PC-9 (cell line): ENCODE results near the gene BRAF. TPM values are rescaled to one million over a fixed set of nuclear protein-coding genes. Genes with fewer than 3 reads are reported as not detected.

Experiments
- BruUV-seq: library from RNA; stranded (reverse); fragments of 400-500 nt; replicated peaks from 2 replicates; lab custom pipeline; 2021; lab: Mats Ljungman, UMichigan
- CTCF ChIA-PET: fragments of 300-600 bp; sonication (Branson Sonifier 250); formaldehyde crosslinking; loops from one replicate; lab custom pipeline; 2022; ENCODE audit warnings: antibody characterized with exemption; lab: Charles Lee
- POLR2A ChIA-PET: fragments of 300-600 bp; sonication (Branson Sonifier 250); formaldehyde crosslinking; loops from one replicate; lab custom pipeline; 2022; ENCODE audit warnings: antibody characterized with exemption; ENCODE audit not compliant: unreplicated experiment; lab: Charles Lee
- DNase-seq, 2 experiments: peaks; one replicate each; pipeline versions ENCODE4 v3.0.0 to v3.0.0-alpha.2; 2015 to 2022; ENCODE audit warnings: mixed read lengths in 1 of 2
- H2AFZ ChIP-seq: fragments of 200-600 bp; sonication (generic); 2 replicates; pipeline ENCODE4 v1.8.1; 2017; ENCODE audit warnings: antibody characterized with exemption
- H3F3A ChIP-seq: fragments of 200-600 bp; sonication (generic); 2 replicates; pipeline ENCODE4 v1.8.1; 2017; ENCODE audit warnings: antibody characterized with exemption, mild to moderate bottlenecking, low read depth; ENCODE audit not compliant: insufficient read depth
- H3K27ac ChIP-seq: fragments of 200-600 bp; sonication (generic); 2 replicates; pipeline ENCODE4 v1.6.1; 2016; ENCODE audit warnings: mixed run types
- H3K27me3 ChIP-seq: fragments of 200-600 bp; sonication (generic); 2 replicates; pipeline ENCODE4 v1.6.1; 2016; ENCODE audit warnings: low read depth, mixed run types; ENCODE audit not compliant: insufficient read depth
- H3K36me3 ChIP-seq: fragments of 200-600 bp; sonication (generic); 2 replicates; pipeline ENCODE4 v1.6.1; 2016; ENCODE audit warnings: low read depth, mixed run types
- H3K4me1 ChIP-seq: fragments of 200-600 bp; sonication (generic); replicated peaks from 2 replicates; pipeline ENCODE4 v1.6.1; 2016; ENCODE audit warnings: mixed run types; ENCODE audit not compliant: insufficient read depth
- H3K4me2 ChIP-seq: fragments of 200-600 bp; sonication (generic); 2 replicates; pipeline ENCODE4 v1.6.1; 2017; ENCODE audit warnings: mixed run types
- H3K4me3 ChIP-seq: fragments of 200-600 bp; sonication (generic); 2 replicates; pipeline ENCODE4 v1.6.1; 2016; ENCODE audit warnings: mixed run types
- H3K79me2 ChIP-seq: fragments of 200-600 bp; sonication (generic); 2 replicates; pipeline ENCODE4 v1.6.1; 2017; ENCODE audit warnings: low read depth, mixed run types
- H3K9me2 ChIP-seq: fragments of 200-600 bp; sonication (generic); 2 replicates; pipeline ENCODE4 v1.8.1; 2017; ENCODE audit warnings: mild to moderate bottlenecking; ENCODE audit not compliant: insufficient read depth
- H3K9me3 ChIP-seq: fragments of 200-600 bp; sonication (generic); 2 replicates; pipeline ENCODE4 v1.8.1; 2016; ENCODE audit warnings: low read depth; ENCODE audit not compliant: insufficient read depth
- H4K20me1 ChIP-seq: fragments of 200-600 bp; sonication (generic); 2 replicates; pipeline ENCODE4 v1.8.1; 2017; ENCODE audit not compliant: insufficient read depth
- CTCF ChIP-seq: fragments of 200-600 bp; sonication (generic); conservative IDR thresholded peaks from 2 replicates; pipeline ENCODE4 v1.6.1; 2017; ENCODE audit warnings: mixed run types, antibody characterized with exemption, mild to moderate bottlenecking, moderate library complexity
- EZH2 ChIP-seq: fragments of 200-600 bp; sonication (generic); IDR thresholded peaks from 2 replicates; pipeline ENCODE4 v1.8.0; 2017; ENCODE audit warnings: antibody characterized with exemption, low read depth
- intact Hi-C: fragments of 100-400 bp; cut with micrococcal nuclease; formaldehyde crosslinking; loops from one replicate; pipeline ENCODE4 v1.10.0; 2022; ENCODE audit not compliant: unreplicated experiment
- total RNA-seq: library from RNA; stranded (reverse); gene quantifications from 2 replicates; pipeline ENCODE4 v1.2.3, GENCODE V29; 2021

Gene BRAF
- total RNA-seq, 1 experiment from 2014 or later = 56.9 TPM

DNA sequence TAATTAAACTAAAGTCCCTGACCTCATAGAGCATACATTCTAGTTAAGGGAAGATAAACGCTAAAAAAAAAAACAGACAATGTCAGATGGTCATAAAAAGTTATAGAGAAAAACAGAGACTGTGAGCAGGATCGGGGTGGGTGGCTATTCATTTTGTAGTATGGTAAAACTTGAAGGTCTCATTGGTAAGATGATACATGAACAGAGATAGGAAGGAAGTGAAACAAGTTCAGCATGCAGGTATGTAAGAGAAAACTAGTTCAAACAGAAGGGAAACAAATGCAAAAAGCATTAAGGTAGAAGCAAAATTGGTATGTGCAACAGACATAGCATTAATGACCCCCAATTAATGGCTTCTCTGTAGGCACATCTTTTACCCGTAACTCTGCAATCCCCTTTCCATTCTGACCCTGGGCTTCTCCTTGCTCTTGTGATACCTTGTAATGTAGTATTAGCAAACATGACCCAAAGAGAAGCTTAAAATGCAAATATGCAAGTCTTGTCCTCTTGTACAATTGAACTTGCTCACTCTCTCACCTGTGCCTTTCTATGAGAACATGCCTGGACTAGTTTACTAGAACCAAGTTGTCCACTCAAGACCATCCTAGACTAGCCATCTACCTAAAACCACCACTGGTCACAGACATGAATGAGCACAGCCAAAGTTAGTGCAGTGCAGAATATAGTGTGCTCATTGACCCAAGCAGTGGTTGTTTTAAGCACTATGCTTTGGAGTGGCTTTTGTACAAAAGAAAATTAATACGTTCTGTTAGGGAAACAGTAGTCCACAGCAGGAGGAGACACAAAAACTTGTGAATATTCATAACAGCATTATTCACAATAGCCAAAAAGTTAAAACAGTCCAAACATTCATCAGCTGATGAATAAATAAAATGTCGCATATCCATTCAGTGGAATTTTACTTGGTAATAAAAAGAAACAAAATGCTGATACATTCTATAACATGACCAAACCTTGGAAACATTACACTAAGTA, 57.0 kb downstream of the BRAF start:
- Histone ChIP-seq H3K4me2 (no peak overlapping the region), H3K27ac (no peak overlapping the region), H3K79me2 (peaks cover 45% of the 10 kb centered on the region; the same call in 1 of the 2 replicates), H3K9me3 (no peaks in the 10 kb centered on the region), H3K36me3 (no peaks in the 10 kb centered on the region), H2AFZ (no peak overlapping the region), H3K27me3 (no peaks in the 10 kb centered on the region), H3K4me1 (no peaks in the 10 kb centered on the region), H4K20me1 (0 out of 2 replicates have a peak, but pooled peaks cover 13% of the 10 kb centered on the region), H3F3A (no peaks in the 10 kb centered on the region), H3K4me3 (no peak overlapping the region), H3K9me2 (no peaks in the 10 kb centered on the region)
- DNase-seq = no peak
- BruUV-seq = no TSS peak
- TF ChIP-seq EZH2 = no peak
- TF ChIP-seq CTCF = no peak
- POLR2A ChIA-PET = no interaction called here
- intact Hi-C loops = no loop called here
- CTCF ChIA-PET = no interaction called here

GRCh38 chr7:140866926-140867325, 57.8 kb downstream of the BRAF start:
- no peak for DNase-seq
- no peaks in the 10 kb centered on the region for H3F3A ChIP-seq
- H3K79me2 ChIP-seq = peaks cover 44% of the 10 kb centered on the region
- H3K27me3 ChIP-seq = no peaks in the 10 kb centered on the region
- intact Hi-C loops = no loop called here
- no peak for TF ChIP-seq EZH2
- no peak for TF ChIP-seq CTCF
- H3K4me2 ChIP-seq = no peak overlapping the region
- H3K27ac ChIP-seq = no peak overlapping the region
- CTCF ChIA-PET = no interaction called here
- no TSS peak for BruUV-seq
- H3K9me3 ChIP-seq = no peaks in the 10 kb centered on the region
- POLR2A ChIA-PET = interaction anchor here (0.6 kb wide), 1 partner anchor 171 kb away, joined by 32 read pairs; no protein-coding TSS in a partner anchor
- no peaks in the 10 kb centered on the region for H3K4me1 ChIP-seq
- no peaks in the 10 kb centered on the region for H3K36me3 ChIP-seq
- H3K4me3 ChIP-seq = no peak overlapping the region
- H4K20me1 ChIP-seq = peaks cover 13% of the 10 kb centered on the region
- no peaks in the 10 kb centered on the region for H3K9me2 ChIP-seq
- H2AFZ ChIP-seq = no peak overlapping the region

DNA sequence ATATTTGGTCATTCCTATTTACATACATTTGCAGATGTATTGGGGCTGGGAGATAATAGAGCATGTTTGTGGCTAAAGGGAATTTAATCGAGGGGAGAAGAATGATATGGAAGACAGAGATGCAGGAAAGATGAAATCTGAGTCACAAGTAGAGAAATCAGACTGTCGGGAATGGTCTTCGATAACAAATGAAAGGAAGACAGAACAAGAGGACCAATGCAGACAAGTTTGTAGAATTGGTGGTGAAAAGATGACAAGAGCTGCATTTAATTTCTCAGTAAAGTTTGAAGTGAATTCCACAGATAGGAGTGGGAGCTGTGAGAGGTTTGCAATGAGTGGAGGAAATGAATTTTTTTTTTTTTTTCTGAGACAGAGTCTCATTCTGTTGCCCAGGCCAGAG, 60.0 kb downstream of the BRAF start:
- POLR2A ChIA-PET = interaction anchor here (0.6 kb wide), 1 partner anchor 9 kb away, joined by 6 read pairs; no protein-coding TSS in a partner anchor
- H3F3A ChIP-seq = no peaks in the 10 kb centered on the region
- no peaks in the 10 kb centered on the region for H3K9me2 ChIP-seq
- no peaks in the 10 kb centered on the region for H3K4me1 ChIP-seq
- no peak for DNase-seq
- H2AFZ ChIP-seq = no peak overlapping the region
- intact Hi-C loops = no loop called here
- BruUV-seq = no TSS peak
- TF ChIP-seq EZH2 (no peak), CTCF (no peak)
- peaks cover 58% of the 10 kb centered on the region for H3K79me2 ChIP-seq
- no peak overlapping the region for H3K27ac ChIP-seq
- no peaks in the 10 kb centered on the region for H3K9me3 ChIP-seq
- H3K4me3 ChIP-seq = no peak overlapping the region
- no peak overlapping the region for H3K4me2 ChIP-seq
- H3K27me3 ChIP-seq = no peaks in the 10 kb centered on the region
- CTCF ChIA-PET = no interaction called here
- no peaks in the 10 kb centered on the region for H3K36me3 ChIP-seq
- peaks cover 27% of the 10 kb centered on the region for H4K20me1 ChIP-seq
